H9 (cell line): Measurements from ENCODE around the gene INTS1. TPM values are rescaled to one million over a fixed set of nuclear protein-coding genes. Genes with fewer than 3 reads are reported as not detected.

Source experiments
- DNase-seq: peaks from one replicate; pipeline ENCODE4 v3.0.0-alpha.2; 2017
- H2AFZ ChIP-seq: one replicate; pipeline ENCODE4 v1.6.1; 2013; ENCODE audit warnings: mild to moderate bottlenecking, low read length, control low read depth, moderate library complexity
- H2AK5ac ChIP-seq: 2 replicates; pipeline ENCODE4 v1.6.1; 2013; ENCODE audit warnings: low read length, control low read depth, mixed read lengths; ENCODE audit not compliant: insufficient read length
- H2BK120ac ChIP-seq: one replicate; pipeline ENCODE4 v1.6.1; 2013; ENCODE audit warnings: low read depth, mild to moderate bottlenecking, low read length, control low read depth, inconsistent platforms; ENCODE audit not compliant: poor library complexity, severe bottlenecking
- H2BK12ac ChIP-seq: 2 replicates; pipeline ENCODE4 v1.6.1; 2013; ENCODE audit warnings: low read length, control low read depth, mixed read lengths, low read depth; ENCODE audit not compliant: insufficient read length
- H2BK15ac ChIP-seq: 2 replicates; pipeline ENCODE4 v1.6.1; 2013; ENCODE audit warnings: low read depth, low read length, control low read depth
- H2BK20ac ChIP-seq: one replicate; pipeline ENCODE4 v1.6.1; 2013; ENCODE audit warnings: low read depth, mild to moderate bottlenecking, low read length, control low read depth, inconsistent platforms; ENCODE audit not compliant: poor library complexity, severe bottlenecking
- H2BK5ac ChIP-seq: 2 replicates; pipeline ENCODE4 v1.6.1; 2013; ENCODE audit warnings: low read length, control low read depth, mixed read lengths; ENCODE audit not compliant: insufficient read length
- H3K14ac ChIP-seq: 2 replicates; pipeline ENCODE4 v1.6.1; 2013; ENCODE audit warnings: low read length, control low read depth; ENCODE audit not compliant: insufficient read depth
- H3K18ac ChIP-seq: 2 replicates; pipeline ENCODE4 v1.6.1; 2013; ENCODE audit warnings: low read depth, mild to moderate bottlenecking, mixed read lengths, low read length, control low read depth; ENCODE audit not compliant: insufficient read length
- H3K23ac ChIP-seq: 2 replicates; pipeline ENCODE4 v1.6.1; 2013; ENCODE audit warnings: low read length, control low read depth, mixed read lengths, low read depth; ENCODE audit not compliant: insufficient read length
- H3K23me2 ChIP-seq: 2 replicates; pipeline ENCODE4 v1.6.1; 2013; ENCODE audit warnings: low read depth, mild to moderate bottlenecking, mixed read lengths, low read length, control low read depth; ENCODE audit not compliant: insufficient read length, poor library complexity, severe bottlenecking
- H3K27ac ChIP-seq: 2 replicates; pipeline ENCODE4 v1.5.1; 2013; ENCODE audit warnings: low read length, control low read depth, mixed read lengths, low read depth; ENCODE audit not compliant: insufficient read length
- H3K27me3 ChIP-seq: 2 replicates; pipeline ENCODE4 v1.6.1; 2013; ENCODE audit warnings: low read length, control low read depth, inconsistent platforms; ENCODE audit not compliant: insufficient read depth
- H3K4ac ChIP-seq: 2 replicates; pipeline ENCODE4 v1.6.1; 2013; ENCODE audit warnings: low read depth, mild to moderate bottlenecking, control low read depth, inconsistent platforms, low read length, moderate library complexity
- H3K4me1 ChIP-seq: 2 replicates; pipeline ENCODE4 v1.6.1; 2013; ENCODE audit warnings: low read length, control low read depth, inconsistent platforms; ENCODE audit not compliant: insufficient read depth
- H3K4me2 ChIP-seq: 2 replicates; pipeline ENCODE4 v1.6.1; 2013; ENCODE audit warnings: low read length, control low read depth, mixed read lengths; ENCODE audit not compliant: insufficient read length, insufficient read depth
- H3K56ac ChIP-seq: 2 replicates; pipeline ENCODE4 v1.6.1; 2013; ENCODE audit warnings: low read depth, mild to moderate bottlenecking, mixed read lengths, low read length, control low read depth; ENCODE audit not compliant: insufficient read length
- H3K79me1 ChIP-seq: 2 replicates; pipeline ENCODE4 v1.6.1; 2013; ENCODE audit warnings: low read depth, mild to moderate bottlenecking, moderate library complexity, low read length, control low read depth, inconsistent platforms; ENCODE audit not compliant: insufficient read depth, poor library complexity, severe bottlenecking
- H3K79me2 ChIP-seq: 2 replicates; pipeline ENCODE4 v1.6.1; 2013; ENCODE audit warnings: low read length, control low read depth, inconsistent platforms; ENCODE audit not compliant: insufficient read depth
- H3K9ac ChIP-seq: 2 replicates; pipeline ENCODE4 v1.6.1; 2013; ENCODE audit warnings: low read length, control low read depth, mixed read lengths; ENCODE audit not compliant: insufficient read length; ENCODE audit errors: extremely low read depth
- H3K9me3 ChIP-seq: one replicate; pipeline ENCODE4 v1.6.1; 2013; ENCODE audit warnings: low read depth, low read length, inconsistent platforms; ENCODE audit not compliant: control insufficient read depth
- H3T11ph ChIP-seq: one replicate; pipeline ENCODE4 v1.6.1; 2013; ENCODE audit warnings: mild to moderate bottlenecking, low read length, control low read depth, inconsistent platforms
- H4K20me1 ChIP-seq: one replicate; pipeline ENCODE4 v1.6.1; 2013; ENCODE audit not compliant: control insufficient read depth, insufficient read length, insufficient read depth
- H4K5ac ChIP-seq: 2 replicates; pipeline ENCODE4 v1.6.1; 2013; ENCODE audit warnings: low read depth, mild to moderate bottlenecking, mixed read lengths, low read length, control low read depth; ENCODE audit not compliant: insufficient read length
- H4K8ac ChIP-seq: replicated peaks from 2 replicates; pipeline ENCODE4 v1.6.1; 2013; ENCODE audit warnings: low read length, control low read depth, mixed read lengths, low read depth; ENCODE audit not compliant: insufficient read length
- H4K91ac ChIP-seq: 2 replicates; pipeline ENCODE4 v1.6.1; 2013; ENCODE audit warnings: low read depth, mild to moderate bottlenecking, moderate library complexity, mixed read lengths, low read length, control low read depth; ENCODE audit not compliant: insufficient read length
- H3K27ac Mint-ChIP-seq, 3 experiments: 2 replicates in 2 of 3; 3 replicates in 1 of 3; pipeline ENCODE4 v1.8.0; 2020 to 2021; ENCODE audit warnings: mixed read lengths in 3 of 3, mild to moderate bottlenecking in 1 of 3, moderate library complexity in 1 of 3
- H3K27me3 Mint-ChIP-seq: 2 replicates; pipeline ENCODE4 v1.8.0; 2021; ENCODE audit warnings: low read depth, mild to moderate bottlenecking, moderate library complexity, mixed read lengths
- H3K36me3 Mint-ChIP-seq, 3 experiments: 2 replicates in 2 of 3; 3 replicates in 1 of 3; pipeline ENCODE4 v1.8.0; 2020 to 2021; ENCODE audit warnings: low read depth in 3 of 3, mixed read lengths in 3 of 3; ENCODE audit not compliant: insufficient read depth in 1 of 3
- H3K4me1 Mint-ChIP-seq, 2 experiments: 2 replicates each; pipeline ENCODE4 v1.8.0; 2020; ENCODE audit warnings: mixed read lengths in 2 of 2
- H3K4me3 Mint-ChIP-seq, 2 experiments: 2 replicates in 1 of 2; 3 replicates in 1 of 2; pipeline ENCODE4 v1.8.0; 2020 to 2021; ENCODE audit warnings: mild to moderate bottlenecking in 2 of 2, mixed read lengths in 2 of 2, moderate library complexity in 1 of 2
- H3K9me3 Mint-ChIP-seq, 2 experiments: 2 replicates in 1 of 2; 3 replicates in 1 of 2; pipeline ENCODE4 v1.8.0; 2020; ENCODE audit warnings: mild to moderate bottlenecking in 2 of 2, mixed read lengths in 2 of 2, moderate library complexity in 1 of 2
- CTCF ChIP-seq: fragments of 200-600 bp; sonication (generic); conservative IDR thresholded peaks from 3 replicates; pipeline ENCODE4 v1.8.0; 2021; ENCODE audit warnings: antibody characterized with exemption, mild to moderate bottlenecking
- WGBS: extraction: QIAGEN DNeasy Blood & Tissue Kit; methylation state at CpG from one replicate; pipeline ENCODE4 v1.1.7; 2013; ENCODE audit warnings: missing lambda C conversion rate, low lambda C conversion rate, mixed read lengths; ENCODE audit not compliant: insufficient read length; ENCODE audit errors: extremely low coverage; 5-methylcytosine and 5-hydroxymethylcytosine counted together
- total RNA-seq: library from RNA; stranded (reverse); gene quantifications from 2 replicates; pipeline ENCODE4 v1.2.1, GENCODE V29; 2021

Gene INTS1
- total RNA-seq, 1 experiment from 2014 or later = 133 TPM

- no peaks in the 10 kb centered on the region for H3K27me3 ChIP-seq
- no peak overlapping the region for H4K8ac ChIP-seq
- H2BK12ac ChIP-seq = no peak overlapping the region
- no peak overlapping the region for H3T11ph ChIP-seq
- peaks cover 32 to 64% (median 51%) of the 10 kb centered on the region in 3 experiments; a peak in 6 of 7 replicates for H3K36me3 Mint-ChIP-seq
- H3K18ac ChIP-seq = no peak overlapping the region
- no peak overlapping the region for H3K14ac ChIP-seq
- H4K91ac ChIP-seq = no peak overlapping the region
- peaks cover 14% of the 10 kb centered on the region; the same call in 1 of the 2 replicates for H3K79me2 ChIP-seq
- no peak overlapping the region for H3K27ac ChIP-seq
- no peak overlapping the region for H3K56ac ChIP-seq
- no peak overlapping the region for H2AK5ac ChIP-seq
- H2BK5ac ChIP-seq = no peak overlapping the region
- no peaks in the 10 kb centered on the region for H4K20me1 ChIP-seq
- no peak overlapping the region for H3K23ac ChIP-seq
- no peaks in the 10 kb centered on the region for H3K27me3 Mint-ChIP-seq
- H2BK120ac ChIP-seq = no peak overlapping the region
- H3K23me2 ChIP-seq = peaks cover 10% of the 10 kb centered on the region
- no peaks in the 10 kb centered on the region for H3K9me3 Mint-ChIP-seq
- H3K4ac ChIP-seq = no peak overlapping the region
- peaks cover 2 to 11% of the 10 kb centered on the region in 2 experiments; a peak in 3 of 4 replicates for H3K4me1 Mint-ChIP-seq
- no peak overlapping the region for H2BK15ac ChIP-seq
- no peak overlapping the region for H4K5ac ChIP-seq
- no peak overlapping the region for H3K9ac ChIP-seq
- H2AFZ ChIP-seq = no peak overlapping the region
- no CpG with 5 or more reads among the region's 33 CpGs for WGBS
- H3K27ac Mint-ChIP-seq = no peak overlapping the region
- no peaks in the 10 kb centered on the region for H3K4me1 ChIP-seq
- no peak overlapping the region for H3K4me2 ChIP-seq
- no peaks in the 10 kb centered on the region for H3K9me3 ChIP-seq
- no peak for DNase-seq
- H2BK20ac ChIP-seq = no peak overlapping the region
- no peak for TF ChIP-seq CTCF
- H3K79me1 ChIP-seq = no peaks in the 10 kb centered on the region
- no peak overlapping the region for H3K4me3 Mint-ChIP-seq
Measured at GRCh38 chr7:1499367-1500029, 4.7 kb downstream of the INTS1 start.
